Measurements from ENCODE around the gene CREB3L2.

DNA sequence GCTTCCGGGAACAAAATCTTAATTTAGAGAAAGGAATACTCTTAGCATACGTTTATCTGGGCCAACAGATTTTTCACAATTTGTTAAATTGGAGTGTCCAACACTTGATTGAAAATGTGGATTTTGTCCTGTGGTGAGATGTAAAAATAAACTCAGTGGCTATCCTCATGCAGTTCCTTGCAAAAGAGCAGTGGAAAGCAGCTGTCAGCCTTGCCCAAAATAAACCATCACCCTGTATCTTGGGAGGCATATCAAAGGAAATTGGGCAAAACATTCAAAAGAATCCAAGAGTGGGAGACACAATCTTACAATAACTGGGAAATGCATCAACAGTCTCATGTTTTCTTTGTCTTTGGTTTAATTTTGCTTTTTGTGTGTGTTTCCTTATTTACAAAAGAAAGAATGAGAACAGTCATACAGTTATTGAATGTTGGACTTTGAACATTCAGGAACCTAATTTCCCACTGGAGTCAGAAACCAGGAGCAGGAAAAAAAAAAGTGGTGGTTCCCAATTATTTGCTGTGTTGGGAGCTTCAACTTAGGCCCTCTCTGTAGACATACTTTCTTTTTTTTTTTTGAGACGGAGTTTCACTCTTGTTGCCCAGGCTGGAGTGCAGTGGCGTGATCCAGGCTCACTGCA, 110.8 kb downstream of the CREB3L2 start:
- TF ChIP-seq, protein P1, sequence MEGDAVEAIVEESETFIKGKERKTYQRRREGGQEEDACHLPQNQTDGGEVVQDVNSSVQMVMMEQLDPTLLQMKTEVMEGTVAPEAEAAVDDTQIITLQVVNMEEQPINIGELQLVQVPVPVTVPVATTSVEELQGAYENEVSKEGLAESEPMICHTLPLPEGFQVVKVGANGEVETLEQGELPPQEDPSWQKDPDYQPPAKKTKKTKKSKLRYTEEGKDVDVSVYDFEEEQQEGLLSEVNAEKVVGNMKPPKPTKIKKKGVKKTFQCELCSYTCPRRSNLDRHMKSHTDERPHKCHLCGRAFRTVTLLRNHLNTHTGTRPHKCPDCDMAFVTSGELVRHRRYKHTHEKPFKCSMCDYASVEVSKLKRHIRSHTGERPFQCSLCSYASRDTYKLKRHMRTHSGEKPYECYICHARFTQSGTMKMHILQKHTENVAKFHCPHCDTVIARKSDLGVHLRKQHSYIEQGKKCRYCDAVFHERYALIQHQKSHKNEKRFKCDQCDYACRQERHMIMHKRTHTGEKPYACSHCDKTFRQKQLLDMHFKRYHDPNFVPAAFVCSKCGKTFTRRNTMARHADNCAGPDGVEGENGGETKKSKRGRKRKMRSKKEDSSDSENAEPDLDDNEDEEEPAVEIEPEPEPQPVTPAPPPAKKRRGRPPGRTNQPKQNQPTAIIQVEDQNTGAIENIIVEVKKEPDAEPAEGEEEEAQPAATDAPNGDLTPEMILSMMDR (IDR thresholded peaks at IDR 0.05), result no peak
- TF ChIP-seq EZH2 (IDR thresholded peaks at IDR 0.05; ENCODE audit: borderline replicate concordance, insufficient read depth, low read depth, low read length, poor library complexity, severe bottlenecking), result no peak

Measured in B cell (primary cell).